HepG2 (cell line): ENCODE measurements around the gene GPC3.

Source experiments
- AKAP8 ChIP-seq: sonication (generic); formaldehyde crosslinking; IDR thresholded peaks from 2 replicates; pipeline ENCODE4 v1.5.1; 2020; ENCODE audit warnings: mild to moderate bottlenecking, missing genetic modification reagents
- GABPB1 ChIP-seq: IDR thresholded peaks from 2 replicates; pipeline ENCODE4 v1.6.1; 2016; ENCODE audit warnings: mild to moderate bottlenecking, missing genetic modification reagents, moderate library complexity, missing compliant biosample characterization
- JUN ChIP-seq: sonication (generic); formaldehyde crosslinking; IDR thresholded peaks from 2 replicates; pipeline ENCODE4 v1.4.0; 2020; ENCODE audit warnings: mild to moderate bottlenecking, missing genetic modification reagents
- JUND ChIP-seq: sonication (generic); formaldehyde crosslinking; IDR thresholded peaks from 2 replicates; pipeline ENCODE4 v1.8.0; 2022; ENCODE audit warnings: mild to moderate bottlenecking, missing genetic modification reagents
- MAZ ChIP-seq, 2 experiments: sonication (generic) in 1 of 2; formaldehyde crosslinking in 1 of 2; IDR thresholded peaks; 2 replicates each; pipeline versions ENCODE4 v1.5.0 to v1.6.1; 2012 to 2020; ENCODE audit warnings: low read depth in 2 of 2, mild to moderate bottlenecking in 2 of 2, borderline replicate concordance in 1 of 2, improper control_type of control experiment in 1 of 2, low read length in 1 of 2, missing genetic modification reagents in 1 of 2, moderate library complexity in 1 of 2
- MIER3 ChIP-seq: IDR thresholded peaks from 2 replicates; pipeline ENCODE4 v1.6.1; 2016; ENCODE audit warnings: missing compliant biosample characterization, borderline replicate concordance
- NFYB ChIP-seq: sonication (generic); formaldehyde crosslinking; IDR thresholded peaks from 2 replicates; pipeline ENCODE4 v1.4.0; 2020; ENCODE audit warnings: missing genetic modification reagents
- POLR2A ChIP-seq, 2 experiments: IDR thresholded peaks; 2 replicates each; pipeline ENCODE4 v1.6.1; 2011; ENCODE audit warnings: low read depth in 2 of 2, low read length in 2 of 2, mild to moderate bottlenecking in 1 of 2, moderate library complexity in 1 of 2; ENCODE audit not compliant: insufficient read depth in 1 of 2
- POLR2AphosphoS5 ChIP-seq: IDR thresholded peaks from 2 replicates; pipeline ENCODE4 v1.6.1; 2012; ENCODE audit warnings: low read depth, low read length
- ZBTB8A ChIP-seq: sonication (generic); formaldehyde crosslinking; IDR thresholded peaks from 2 replicates; pipeline ENCODE4 v1.4.0; 2020; ENCODE audit warnings: mild to moderate bottlenecking, low read depth, missing genetic modification reagents, borderline replicate concordance
- ZNF12 ChIP-seq: sonication (generic); formaldehyde crosslinking; IDR thresholded peaks from 2 replicates; pipeline ENCODE4 v1.5.0; 2020; ENCODE audit warnings: missing genetic modification reagents
- ZNF567 ChIP-seq: sonication (generic); formaldehyde crosslinking; IDR thresholded peaks from 2 replicates; pipeline ENCODE4 v1.8.1; 2023; ENCODE audit warnings: mild to moderate bottlenecking, missing genetic modification reagents, borderline replicate concordance
- ZNF737 ChIP-seq: sonication (generic); formaldehyde crosslinking; IDR thresholded peaks from 2 replicates; pipeline ENCODE4 v1.5.0; 2020; ENCODE audit warnings: missing genetic modification reagents, mild to moderate bottlenecking, borderline replicate concordance
- TF ChIP-seq, protein P1 (sequence below): sonication (generic); formaldehyde crosslinking; IDR thresholded peaks from 2 replicates; pipeline ENCODE4 v1.5.0; 2020; ENCODE audit warnings: mild to moderate bottlenecking, missing genetic modification reagents, moderate library complexity

DNA sequence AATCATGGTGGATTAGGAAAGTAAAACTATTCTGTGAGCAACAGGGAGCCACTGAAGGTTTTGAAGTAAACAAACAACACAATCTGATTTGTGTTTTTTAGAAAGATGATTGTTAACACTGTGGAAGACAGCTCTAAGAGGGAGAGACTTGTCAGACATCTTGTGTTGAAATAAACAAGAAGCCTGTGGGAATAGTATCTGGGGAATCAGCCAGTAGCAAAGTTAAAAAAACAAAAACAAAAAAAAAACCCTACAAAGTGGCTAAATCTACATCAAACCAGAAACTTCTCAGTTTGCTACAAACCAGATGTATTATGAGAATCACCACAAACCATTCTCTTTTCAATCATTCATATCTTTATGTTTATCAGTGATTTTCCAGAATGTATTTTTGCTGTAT is 444.4 kb downstream of the GPC3 start:
- TF ChIP-seq NFYB (CRISPR knock-in tag) (no peak), ZBTB8A (CRISPR knock-in tag) (no peak), GABPB1 (CRISPR knock-in tag) (no peak), JUN (CRISPR knock-in tag) (no peak), POLR2AphosphoS5 (no peak), AKAP8 (CRISPR knock-in tag) (no peak), ZNF567 (CRISPR knock-in tag) (no peak), ZNF12 (no peak), MIER3 (no peak), JUND (CRISPR knock-in tag) (no peak), MAZ (IDR thresholded peaks at IDR 0.05; ENCODE audit: borderline replicate concordance, low read depth, low read length) (no peak), MAZ (CRISPR knock-in tag; IDR thresholded peaks at IDR 0.05; ENCODE audit: low read depth) (no peak), ZNF737 (CRISPR knock-in tag) (no peak), POLR2A (IDR thresholded peaks at IDR 0.05; ENCODE audit: insufficient read depth in 1 of 2, low read depth in 2 of 2, low read length in 2 of 2) (no peak)
- TF ChIP-seq, protein P1, sequence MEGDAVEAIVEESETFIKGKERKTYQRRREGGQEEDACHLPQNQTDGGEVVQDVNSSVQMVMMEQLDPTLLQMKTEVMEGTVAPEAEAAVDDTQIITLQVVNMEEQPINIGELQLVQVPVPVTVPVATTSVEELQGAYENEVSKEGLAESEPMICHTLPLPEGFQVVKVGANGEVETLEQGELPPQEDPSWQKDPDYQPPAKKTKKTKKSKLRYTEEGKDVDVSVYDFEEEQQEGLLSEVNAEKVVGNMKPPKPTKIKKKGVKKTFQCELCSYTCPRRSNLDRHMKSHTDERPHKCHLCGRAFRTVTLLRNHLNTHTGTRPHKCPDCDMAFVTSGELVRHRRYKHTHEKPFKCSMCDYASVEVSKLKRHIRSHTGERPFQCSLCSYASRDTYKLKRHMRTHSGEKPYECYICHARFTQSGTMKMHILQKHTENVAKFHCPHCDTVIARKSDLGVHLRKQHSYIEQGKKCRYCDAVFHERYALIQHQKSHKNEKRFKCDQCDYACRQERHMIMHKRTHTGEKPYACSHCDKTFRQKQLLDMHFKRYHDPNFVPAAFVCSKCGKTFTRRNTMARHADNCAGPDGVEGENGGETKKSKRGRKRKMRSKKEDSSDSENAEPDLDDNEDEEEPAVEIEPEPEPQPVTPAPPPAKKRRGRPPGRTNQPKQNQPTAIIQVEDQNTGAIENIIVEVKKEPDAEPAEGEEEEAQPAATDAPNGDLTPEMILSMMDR = no peak
